Mesenchymal stem cell (in vitro differentiated cells and primary cell): Measurements from ENCODE around the gene PARK7.
A peak's percentile ranks its signal among the peaks of the same experiment; 100 is the strongest.

Experiments
- DNase-seq: peaks from one replicate; pipeline ENCODE4 v3.0.0-alpha.2; 2013
- H2AFZ ChIP-seq: one replicate; pipeline ENCODE4 v1.6.1; 2013; ENCODE audit warnings: low read depth, mild to moderate bottlenecking, control low read depth, inconsistent platforms, low read length, moderate library complexity
- H2AK5ac ChIP-seq: 2 replicates; pipeline ENCODE4 v1.6.1; 2013; ENCODE audit warnings: low read length, moderate library complexity, mild to moderate bottlenecking, inconsistent platforms; ENCODE audit not compliant: severe bottlenecking
- H2BK120ac ChIP-seq: one replicate; pipeline ENCODE4 v1.6.1; 2013; ENCODE audit warnings: low read depth, mild to moderate bottlenecking, inconsistent platforms, low read length, moderate library complexity
- H2BK12ac ChIP-seq, 2 experiments: one replicate each; pipeline ENCODE4 v1.6.1; 2013; ENCODE audit warnings: inconsistent platforms in 2 of 2, low read length in 2 of 2, mild to moderate bottlenecking in 2 of 2, moderate library complexity in 2 of 2, control low read depth in 1 of 2
- H2BK15ac ChIP-seq: one replicate; pipeline ENCODE4 v1.6.1; 2013; ENCODE audit warnings: mild to moderate bottlenecking, low read depth, inconsistent platforms; ENCODE audit not compliant: poor library complexity, severe bottlenecking
- H2BK5ac ChIP-seq: 2 replicates; pipeline ENCODE4 v1.6.1; 2013; ENCODE audit warnings: low read depth, mild to moderate bottlenecking, low read length, control low read depth, inconsistent platforms; ENCODE audit not compliant: poor library complexity, severe bottlenecking
- H3K14ac ChIP-seq, 2 experiments: one replicate each; pipeline ENCODE4 v1.6.1; 2013; ENCODE audit warnings: inconsistent platforms in 2 of 2, low read length in 2 of 2, control low read depth in 1 of 2, mild to moderate bottlenecking in 1 of 2, moderate library complexity in 1 of 2
- H3K18ac ChIP-seq, 2 experiments: one replicate each; pipeline ENCODE4 v1.6.1; 2013; ENCODE audit warnings: inconsistent platforms in 2 of 2, low read length in 2 of 2, control low read depth in 1 of 2, low read depth in 1 of 2, mild to moderate bottlenecking in 1 of 2
- H3K23ac ChIP-seq, 2 experiments: one replicate each; pipeline ENCODE4 v1.6.1; 2013; ENCODE audit warnings: inconsistent platforms in 2 of 2, low read length in 2 of 2, mild to moderate bottlenecking in 2 of 2, moderate library complexity in 2 of 2, control low read depth in 1 of 2
- H3K27ac ChIP-seq: 2 replicates; pipeline ENCODE4 v1.5.1; 2013; ENCODE audit warnings: mild to moderate bottlenecking, moderate library complexity, low read length, control low read depth, inconsistent platforms; ENCODE audit not compliant: poor library complexity, severe bottlenecking
- H3K27me3 ChIP-seq, 2 experiments: 2 replicates each; pipeline versions ENCODE4 v1.6.1 to v1.7.0; 2013; ENCODE audit warnings: low read length in 2 of 2, mild to moderate bottlenecking in 2 of 2, moderate library complexity in 2 of 2, control low read depth in 1 of 2, inconsistent platforms in 1 of 2; ENCODE audit not compliant: control insufficient read depth in 1 of 2, insufficient read depth in 1 of 2
- H3K36me3 ChIP-seq, 2 experiments: 2 replicates each; pipeline versions ENCODE4 v1.6.1 to v1.7.0; 2013; ENCODE audit warnings: low read length in 2 of 2, control low read depth in 1 of 2, inconsistent platforms in 1 of 2, low read depth in 1 of 2, mild to moderate bottlenecking in 1 of 2; ENCODE audit not compliant: insufficient read depth in 2 of 2, control insufficient read depth in 1 of 2
- H3K4ac ChIP-seq, 2 experiments: one replicate each; pipeline ENCODE4 v1.6.1; 2013; ENCODE audit warnings: inconsistent platforms in 2 of 2, low read length in 2 of 2, mild to moderate bottlenecking in 2 of 2, moderate library complexity in 2 of 2, control low read depth in 1 of 2, low read depth in 1 of 2
- H3K4me1 ChIP-seq: 2 replicates; pipeline ENCODE4 v1.6.1; 2013; ENCODE audit warnings: low read depth, low read length, control low read depth; ENCODE audit not compliant: control insufficient read depth, insufficient read depth
- H3K4me2 ChIP-seq: 2 replicates; pipeline ENCODE4 v1.6.1; 2013; ENCODE audit warnings: low read length, mild to moderate bottlenecking, inconsistent platforms; ENCODE audit not compliant: poor library complexity, severe bottlenecking
- H3K4me3 ChIP-seq, 2 experiments: 2 replicates each; pipeline versions ENCODE4 v1.5.1 to v1.7.0; 2013; ENCODE audit warnings: low read length in 2 of 2, mild to moderate bottlenecking in 2 of 2, control low read depth in 1 of 2, low read depth in 1 of 2; ENCODE audit not compliant: insufficient read depth in 1 of 2
- H3K79me1 ChIP-seq: replicated peaks from 2 replicates; pipeline ENCODE4 v1.6.1; 2013; ENCODE audit warnings: mild to moderate bottlenecking, control low read depth, low read length, inconsistent platforms; ENCODE audit not compliant: poor library complexity, severe bottlenecking
- H3K9ac ChIP-seq: 2 replicates; pipeline ENCODE4 v1.7.0; 2013; ENCODE audit warnings: mild to moderate bottlenecking, low read length, moderate library complexity
- H3K9me3 ChIP-seq: 2 replicates; pipeline ENCODE4 v1.7.0; 2013; ENCODE audit warnings: mild to moderate bottlenecking, low read length; ENCODE audit not compliant: control insufficient read depth
- H4K8ac ChIP-seq: one replicate; pipeline ENCODE4 v1.6.1; 2013; ENCODE audit warnings: inconsistent platforms, mild to moderate bottlenecking, low read length, moderate library complexity
- H4K91ac ChIP-seq: one replicate; pipeline ENCODE4 v1.6.1; 2013; ENCODE audit warnings: mild to moderate bottlenecking, low read length, inconsistent platforms
- WGBS: methylation state at CpG from one replicate; pipeline ENCODE4 v1.1.7; 2013; ENCODE audit warnings: mixed read lengths; 5-methylcytosine and 5-hydroxymethylcytosine counted together

PARK7 gene

GRCh38 chr1:7985851-7986612, 24.5 kb downstream of the PARK7 start:
- Histone ChIP-seq H2AK5ac (no peak overlapping the region), H3K4ac (no peak overlapping the region), H3K9ac (no peak overlapping the region), H3K4me3 (no peak overlapping the region), H4K8ac (no peak overlapping the region), H2BK15ac (no peak overlapping the region), H3K27ac (no peak overlapping the region), H3K79me1 (peaks cover 18% of the 10 kb centered on the region), H3K9me3 (no peaks in the 10 kb centered on the region), H3K4me2 (no peak overlapping the region), H3K27me3 (no peaks in the 10 kb centered on the region), H3K36me3 (peaks cover 54 to 55% of the 10 kb centered on the region in 2 experiments), H2BK12ac (no peak overlapping the region), H4K91ac (peak overlapping the region; percentile 6), H3K18ac (peak overlapping the region in 1 of 2 experiments; percentile 16), H2AFZ (no peak overlapping the region), H3K23ac (no peak overlapping the region), H3K4me1 (peaks cover 3% of the 10 kb centered on the region), H2BK5ac (no peak overlapping the region), H3K14ac (no peak overlapping the region), H2BK120ac (no peak overlapping the region)
- 96% methylated on average over 15 of the region's 15 CpGs for WGBS
- no peak for DNase-seq

- no peaks in the 10 kb centered on the region for H3K27me3 ChIP-seq
- H2BK15ac ChIP-seq = no peak overlapping the region
- no peak overlapping the region for H2AK5ac ChIP-seq
- DNase-seq = no peak
- WGBS = 100% methylated on average over 6 of the region's 7 CpGs
- H3K23ac ChIP-seq = no peak overlapping the region
- H3K9me3 ChIP-seq = no peaks in the 10 kb centered on the region
- H2AFZ ChIP-seq = no peak overlapping the region
- H4K91ac ChIP-seq = no peak overlapping the region
- H3K27ac ChIP-seq = no peak overlapping the region
- no peak overlapping the region for H3K9ac ChIP-seq
- H3K4ac ChIP-seq = no peak overlapping the region
- H2BK5ac ChIP-seq = no peak overlapping the region
- no peak overlapping the region for H4K8ac ChIP-seq
- no peak overlapping the region for H3K4me3 ChIP-seq
- no peak overlapping the region for H2BK120ac ChIP-seq
- peaks cover 47 to 48% of the 10 kb centered on the region in 2 experiments for H3K36me3 ChIP-seq
- no peak overlapping the region for H3K4me2 ChIP-seq
- H2BK12ac ChIP-seq = no peak overlapping the region
- H3K14ac ChIP-seq = no peak overlapping the region
- peaks cover 15% of the 10 kb centered on the region for H3K79me1 ChIP-seq
- no peak overlapping the region for H3K18ac ChIP-seq
- peaks cover 4% of the 10 kb centered on the region for H3K4me1 ChIP-seq
These were observed 26.0 kb downstream of the PARK7 start for GRCh38 chr1:7987528-7987927.

- H2BK15ac ChIP-seq = no peak overlapping the region
- no peak overlapping the region for H2BK5ac ChIP-seq
- H3K27me3 ChIP-seq = no peaks in the 10 kb centered on the region
- H3K4me1 ChIP-seq = peaks cover 4% of the 10 kb centered on the region
- no peak overlapping the region for H3K23ac ChIP-seq
- H3K27ac ChIP-seq = no peak overlapping the region
- H2BK12ac ChIP-seq = no peak overlapping the region
- H2AK5ac ChIP-seq = no peak overlapping the region
- H2AFZ ChIP-seq = no peak overlapping the region
- 100% methylated on average over 1 of the region's 1 CpG for WGBS
- no peak overlapping the region for H3K18ac ChIP-seq
- H3K4me3 ChIP-seq = no peak overlapping the region
- H3K4me2 ChIP-seq = no peak overlapping the region
- peaks cover 37 to 38% of the 10 kb centered on the region in 2 experiments for H3K36me3 ChIP-seq
- no peak overlapping the region for H3K4ac ChIP-seq
- peaks cover 8% of the 10 kb centered on the region for H3K79me1 ChIP-seq
- no peak overlapping the region for H3K14ac ChIP-seq
- no peak overlapping the region for H4K91ac ChIP-seq
- H2BK120ac ChIP-seq = no peak overlapping the region
- H3K9ac ChIP-seq = no peak overlapping the region
- no peak overlapping the region for H4K8ac ChIP-seq
- DNase-seq = peak; percentile 12
- H3K9me3 ChIP-seq = no peaks in the 10 kb centered on the region
These were observed 27.1 kb downstream of the PARK7 start for GRCh38 chr1:7988576-7988975.

- Histone ChIP-seq H2BK120ac (no peak overlapping the region), H4K8ac (no peak overlapping the region), H2AFZ (no peak overlapping the region), H3K36me3 (peaks cover 24 to 29% of the 10 kb centered on the region in 2 experiments), H4K91ac (no peak overlapping the region), H3K4me3 (no peak overlapping the region), H3K4ac (no peak overlapping the region), H3K14ac (no peak overlapping the region), H3K4me2 (no peak overlapping the region), H3K9me3 (no peaks in the 10 kb centered on the region), H3K27ac (no peak overlapping the region), H3K9ac (no peak overlapping the region), H2AK5ac (no peak overlapping the region), H3K27me3 (no peaks in the 10 kb centered on the region), H3K79me1 (peaks cover 2% of the 10 kb centered on the region), H3K4me1 (peaks cover 7% of the 10 kb centered on the region), H3K23ac (no peak overlapping the region), H2BK12ac (peak overlapping the region in 1 of 2 experiments; percentile 10), H2BK5ac (no peak overlapping the region), H3K18ac (no peak overlapping the region), H2BK15ac (no peak overlapping the region)
- 99% methylated on average over 2 of the region's 2 CpGs for WGBS
- DNase-seq = no peak
These were observed 28.4 kb downstream of the PARK7 start for GRCh38 chr1:7989762-7990428.
